Karpas-422 (cell line): ENCODE data around the gene SCN3A. TPM values are rescaled to one million over a fixed set of nuclear protein-coding genes. Genes with fewer than 3 reads are reported as not detected.

Source experiments
- DNase-seq: peaks from one replicate; pipeline ENCODE4 v3.0.0-alpha.2; 2015
- H2AFZ ChIP-seq: fragments of 200-600 bp; sonication (generic); 2 replicates; pipeline ENCODE4 v1.6.1; 2014; ENCODE audit warnings: antibody characterized with exemption, low read length, mixed read lengths
- H3K27ac ChIP-seq: fragments of 200-600 bp; sonication (generic); 2 replicates; pipeline ENCODE4 v1.5.1; 2014; ENCODE audit warnings: mild to moderate bottlenecking, low read length, moderate library complexity
- H3K27me3 ChIP-seq: fragments of 200-600 bp; sonication (generic); 2 replicates; pipeline ENCODE4 v1.6.1; 2014; ENCODE audit warnings: low read length, mixed read lengths
- H3K36me3 ChIP-seq: fragments of 200-600 bp; sonication (generic); 2 replicates; pipeline ENCODE4 v1.6.1; 2014; ENCODE audit warnings: low read length, mixed read lengths; ENCODE audit not compliant: insufficient read depth
- H3K4me1 ChIP-seq: fragments of 200-600 bp; sonication (generic); 2 replicates; pipeline ENCODE4 v1.6.1; 2014; ENCODE audit warnings: mild to moderate bottlenecking, low read length, mixed read lengths
- H3K4me2 ChIP-seq: fragments of 200-600 bp; sonication (generic); 2 replicates; pipeline ENCODE4 v1.6.1; 2014; ENCODE audit warnings: low read length, low read depth, mild to moderate bottlenecking; ENCODE audit not compliant: poor library complexity, severe bottlenecking
- H3K4me3 ChIP-seq: fragments of 200-600 bp; sonication (generic); 2 replicates; pipeline ENCODE4 v1.5.1; 2014; ENCODE audit warnings: mild to moderate bottlenecking, antibody characterized with exemption, low read length, mixed read lengths
- H3K79me2 ChIP-seq: fragments of 200-600 bp; sonication (generic); 2 replicates; pipeline ENCODE4 v1.6.1; 2014; ENCODE audit warnings: mild to moderate bottlenecking, low read length, mixed read lengths
- H3K9ac ChIP-seq: fragments of 200-600 bp; sonication (generic); 2 replicates; pipeline ENCODE4 v1.6.0; 2014; ENCODE audit warnings: low read length
- H3K9me2 ChIP-seq: fragments of 200-600 bp; sonication (generic), shearing (Covaris generic); replicated peaks from 2 replicates; pipeline ENCODE4 v1.6.0; 2014; ENCODE audit warnings: mild to moderate bottlenecking, low read length, moderate library complexity; ENCODE audit not compliant: insufficient read depth
- H3K9me3 ChIP-seq: fragments of 300-700, 200-600 bp; sonication (generic); 2 replicates; pipeline ENCODE4 v1.6.1; 2014; ENCODE audit warnings: low read length, mixed read lengths
- H4K20me1 ChIP-seq: fragments of 200-600 bp; sonication (generic); 2 replicates; pipeline ENCODE4 v1.6.1; 2014; ENCODE audit warnings: mild to moderate bottlenecking, antibody characterized with exemption, low read length, low read depth; ENCODE audit not compliant: insufficient read depth
- total RNA-seq: library from RNA; depleted of rRNA; stranded (reverse); fragments of >200 nt; shearing (Covaris generic); gene quantifications from 2 replicates; pipeline ENCODE4 v1.2.3, GENCODE V29; 2014; ENCODE audit warnings: low replicate concordance

Gene SCN3A
- total RNA-seq, 1 experiment from 2014 or later: not detected

GRCh38 chr2:165083326-165083725 is 120.5 kb downstream of the SCN3A start:
- Histone ChIP-seq H3K4me2 (no peak overlapping the region), H3K9me2 (no peaks in the 10 kb centered on the region)

GRCh38 chr2:165082479-165082878 is 121.4 kb downstream of the SCN3A start:
- Histone ChIP-seq H3K36me3 (no peaks in the 10 kb centered on the region), H3K79me2 (no peaks in the 10 kb centered on the region), H3K27ac (no peak overlapping the region), H3K4me3 (no peak overlapping the region), H3K4me1 (no peaks in the 10 kb centered on the region), H3K9ac (no peak overlapping the region), H3K4me2 (no peak overlapping the region), H4K20me1 (no peaks in the 10 kb centered on the region), H3K9me2 (no peaks in the 10 kb centered on the region), H2AFZ (no peak overlapping the region), H3K9me3 (peaks cover 7% of the 10 kb centered on the region), H3K27me3 (no peaks in the 10 kb centered on the region)
- no peak for DNase-seq

More at GRCh38 chr2:165083326-165083725, 120.5 kb downstream of the SCN3A start:
- no peak overlapping the region for H3K27ac ChIP-seq
- H3K79me2 ChIP-seq: no peaks in the 10 kb centered on the region
- H3K4me1 ChIP-seq: no peaks in the 10 kb centered on the region
- DNase-seq: no peak
- H3K9ac ChIP-seq: no peak overlapping the region
- no peaks in the 10 kb centered on the region for H4K20me1 ChIP-seq
- H3K27me3 ChIP-seq: no peaks in the 10 kb centered on the region
- no peak overlapping the region for H3K4me3 ChIP-seq
- H3K9me3 ChIP-seq: peaks cover 7% of the 10 kb centered on the region
- no peaks in the 10 kb centered on the region for H3K36me3 ChIP-seq
- no peak overlapping the region for H2AFZ ChIP-seq

- H3K27me3 ChIP-seq: no peaks in the 10 kb centered on the region
- DNase-seq: no peak
- no peaks in the 10 kb centered on the region for H3K36me3 ChIP-seq
- H3K79me2 ChIP-seq: no peaks in the 10 kb centered on the region
- peaks cover 7% of the 10 kb centered on the region for H3K9me3 ChIP-seq
- H3K9ac ChIP-seq: no peak overlapping the region
- H3K4me1 ChIP-seq: no peaks in the 10 kb centered on the region
- no peak overlapping the region for H3K4me2 ChIP-seq
- H3K27ac ChIP-seq: no peak overlapping the region
- H3K9me2 ChIP-seq: no peaks in the 10 kb centered on the region
- H2AFZ ChIP-seq: no peak overlapping the region
- no peaks in the 10 kb centered on the region for H4K20me1 ChIP-seq
- no peak overlapping the region for H3K4me3 ChIP-seq
These were observed 122.6 kb downstream of the SCN3A start for GRCh38 chr2:165081276-165081675.

- H3K9me2 ChIP-seq: no peaks in the 10 kb centered on the region
- no peak overlapping the region for H3K4me2 ChIP-seq
- no peaks in the 10 kb centered on the region for H4K20me1 ChIP-seq
- no peaks in the 10 kb centered on the region for H3K27me3 ChIP-seq
- no peaks in the 10 kb centered on the region for H3K4me1 ChIP-seq
- no peaks in the 10 kb centered on the region for H3K36me3 ChIP-seq
- no peak overlapping the region for H2AFZ ChIP-seq
- no peak overlapping the region for H3K4me3 ChIP-seq
- no peak overlapping the region for H3K27ac ChIP-seq
- no peaks in the 10 kb centered on the region for H3K79me2 ChIP-seq
- H3K9ac ChIP-seq: no peak overlapping the region
- H3K9me3 ChIP-seq: peaks cover 7% of the 10 kb centered on the region
- DNase-seq: no peak
These were observed 124.4 kb downstream of the SCN3A start for GRCh38 chr2:165079432-165079831.

GRCh38 chr2:165078913-165079312 is 124.9 kb downstream of the SCN3A start:
- Histone ChIP-seq H3K4me2 (no peak overlapping the region), H3K9me2 (no peaks in the 10 kb centered on the region), H3K4me1 (no peaks in the 10 kb centered on the region), H3K36me3 (no peaks in the 10 kb centered on the region), H3K9me3 (peaks cover 7% of the 10 kb centered on the region), H4K20me1 (no peaks in the 10 kb centered on the region), H3K9ac (no peak overlapping the region), H3K79me2 (no peaks in the 10 kb centered on the region), H3K27me3 (no peaks in the 10 kb centered on the region), H3K27ac (no peak overlapping the region), H2AFZ (no peak overlapping the region), H3K4me3 (no peak overlapping the region)
- DNase-seq: no peak

- no peak for DNase-seq
- no peak overlapping the region for H2AFZ ChIP-seq
These were observed 129.0 kb downstream of the SCN3A start for GRCh38 chr2:165074884-165075283.

GRCh38 chr2:165074323-165074722 is 129.5 kb downstream of the SCN3A start:
- Histone ChIP-seq H2AFZ (no peak overlapping the region), H3K4me1 (no peaks in the 10 kb centered on the region)

More at GRCh38 chr2:165074884-165075283, 129.0 kb downstream of the SCN3A start:
- Histone ChIP-seq H3K9me2 (no peaks in the 10 kb centered on the region), H3K9me3 (no peaks in the 10 kb centered on the region), H4K20me1 (no peaks in the 10 kb centered on the region), H3K4me2 (no peak overlapping the region), H3K27ac (no peak overlapping the region), H3K9ac (no peak overlapping the region), H3K79me2 (no peaks in the 10 kb centered on the region), H3K36me3 (no peaks in the 10 kb centered on the region), H3K4me1 (no peaks in the 10 kb centered on the region), H3K27me3 (no peaks in the 10 kb centered on the region), H3K4me3 (no peak overlapping the region)

GRCh38 chr2:165070076-165070475 is 133.8 kb downstream of the SCN3A start:
- H4K20me1 ChIP-seq: no peaks in the 10 kb centered on the region
- no peaks in the 10 kb centered on the region for H3K79me2 ChIP-seq
- DNase-seq: no peak
- no peaks in the 10 kb centered on the region for H3K4me1 ChIP-seq
- no peaks in the 10 kb centered on the region for H3K9me2 ChIP-seq
- no peak overlapping the region for H3K4me3 ChIP-seq
- no peaks in the 10 kb centered on the region for H3K27me3 ChIP-seq
- no peak overlapping the region for H3K27ac ChIP-seq
- no peaks in the 10 kb centered on the region for H3K9me3 ChIP-seq
- no peak overlapping the region for H3K4me2 ChIP-seq
- H2AFZ ChIP-seq: no peak overlapping the region
- H3K9ac ChIP-seq: no peak overlapping the region
- no peaks in the 10 kb centered on the region for H3K36me3 ChIP-seq

More at GRCh38 chr2:165074323-165074722, 129.5 kb downstream of the SCN3A start:
- no peak overlapping the region for H3K4me2 ChIP-seq
- DNase-seq: no peak
- H3K27ac ChIP-seq: no peak overlapping the region
- H3K36me3 ChIP-seq: no peaks in the 10 kb centered on the region
- no peaks in the 10 kb centered on the region for H4K20me1 ChIP-seq
- H3K9ac ChIP-seq: no peak overlapping the region
- no peaks in the 10 kb centered on the region for H3K9me3 ChIP-seq
- H3K79me2 ChIP-seq: no peaks in the 10 kb centered on the region
- no peaks in the 10 kb centered on the region for H3K9me2 ChIP-seq
- no peak overlapping the region for H3K4me3 ChIP-seq
- H3K27me3 ChIP-seq: no peaks in the 10 kb centered on the region

- Histone ChIP-seq H3K4me1 (no peaks in the 10 kb centered on the region), H3K79me2 (no peaks in the 10 kb centered on the region), H3K4me3 (no peak overlapping the region), H4K20me1 (no peaks in the 10 kb centered on the region), H3K27ac (no peak overlapping the region), H3K9me2 (no peaks in the 10 kb centered on the region), H3K9ac (no peak overlapping the region), H3K27me3 (no peaks in the 10 kb centered on the region), H3K36me3 (no peaks in the 10 kb centered on the region), H3K4me2 (no peak overlapping the region), H3K9me3 (no peaks in the 10 kb centered on the region), H2AFZ (no peak overlapping the region)
- DNase-seq: no peak
These were observed 134.7 kb downstream of the SCN3A start for GRCh38 chr2:165069151-165069550.
